A549 (cell line): Measurements from ENCODE around the gene TMEM255B.

ENCODE experiments used
- BHLHE40 ChIP-seq: IDR thresholded peaks from 2 replicates; pipeline ENCODE4 v1.6.1; 2012; ENCODE audit warnings: low read depth, low read length, inconsistent platforms
- CBX8 ChIP-seq: fragments of 200-600 bp; sonication (generic); IDR thresholded peaks from 2 replicates; pipeline ENCODE4 v1.6.1; 2016
- EP300 ChIP-seq, 2 experiments: fragments of >200 bp; sonication (Bioruptor Twin); formaldehyde crosslinking; IDR thresholded peaks; 2 replicates in 1 of 2; 3 replicates in 1 of 2; pipeline ENCODE4 v1.6.1; 2016 to 2017
- MAFK ChIP-seq: fragments of 450-650 bp; IDR thresholded peaks from 2 replicates; pipeline ENCODE4 v1.6.1; 2014; ENCODE audit not compliant: partially characterized antibody
- NFE2L2 ChIP-seq: fragments of 150-350 bp; conservative IDR thresholded peaks from 2 replicates; pipeline ENCODE4 v1.6.1; 2014; ENCODE audit warnings: low read length
- NR3C1 ChIP-seq: fragments of >200 bp; sonication (Bioruptor Twin); formaldehyde crosslinking; IDR thresholded peaks from 3 replicates; pipeline ENCODE4 v1.6.1; 2017
- PHF8 ChIP-seq: fragments of 200-600 bp; sonication (generic); IDR thresholded peaks from 2 replicates; pipeline ENCODE4 v1.6.1; 2016; ENCODE audit warnings: low read depth, mild to moderate bottlenecking, antibody characterized with exemption, moderate library complexity, borderline replicate concordance
- POLR2A ChIP-seq: IDR thresholded peaks from 2 replicates; pipeline ENCODE4 v1.6.1; 2012; ENCODE audit warnings: mild to moderate bottlenecking, low read length
- RAD21 ChIP-seq, 2 experiments: fragments of >200 bp in 1 of 2; sonication (Bioruptor Twin) in 1 of 2; formaldehyde crosslinking in 1 of 2; IDR thresholded peaks in 1 of 2; conservative IDR thresholded peaks in 1 of 2; 2 replicates in 1 of 2; 3 replicates in 1 of 2; pipeline ENCODE4 v1.6.1; 2012 to 2018; ENCODE audit warnings: inconsistent platforms in 1 of 2
- RCOR1 ChIP-seq: fragments of 150-350 bp; IDR thresholded peaks from 2 replicates; pipeline ENCODE4 v1.6.1; 2014; ENCODE audit warnings: antibody characterized with exemption, low read length, low read depth
- RFX5 ChIP-seq: fragments of 450-650 bp; IDR thresholded peaks from 2 replicates; pipeline ENCODE4 v1.7.1; 2014; ENCODE audit warnings: antibody characterized with exemption, mild to moderate bottlenecking, moderate library complexity
- ZSCAN20 ChIP-seq: fragments of 250-450 bp; sonication (Bioruptor Pico); IDR thresholded peaks from 2 replicates; pipeline ENCODE4 v1.8.0; 2022; ENCODE audit warnings: mild to moderate bottlenecking, moderate library complexity
- TF ChIP-seq, protein P1 (sequence below): fragments of >200 bp; sonication (Bioruptor Twin); formaldehyde crosslinking; IDR thresholded peaks from 3 replicates; pipeline ENCODE4 v1.5.1; 2016
- TF ChIP-seq, protein P2 (sequence below): fragments of 450-650 bp; IDR thresholded peaks from 2 replicates; pipeline ENCODE4 v1.6.1; 2014; ENCODE audit warnings: antibody characterized with exemption

DNA sequence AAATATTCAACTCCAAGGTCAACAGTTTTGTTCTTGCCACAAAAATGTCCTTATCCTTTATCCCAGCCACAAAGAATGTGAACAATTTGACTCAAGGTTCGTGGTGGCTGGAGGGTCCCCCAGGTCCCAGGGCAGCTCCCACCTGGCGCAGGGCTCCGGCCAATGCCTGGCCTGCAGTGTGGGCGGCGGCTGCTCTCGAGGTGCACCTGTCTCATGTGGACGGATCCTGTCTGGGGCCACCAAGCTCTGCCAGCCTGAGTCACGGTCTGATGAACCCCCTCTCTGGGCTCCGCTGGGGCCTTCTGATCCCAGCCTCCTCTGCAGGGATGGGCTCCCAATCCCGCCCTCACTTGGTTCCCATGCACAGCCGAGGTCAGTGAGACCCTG lies 55.4 kb downstream of the TMEM255B start:
- TF ChIP-seq NR3C1, result no peak
- TF ChIP-seq, protein P1, sequence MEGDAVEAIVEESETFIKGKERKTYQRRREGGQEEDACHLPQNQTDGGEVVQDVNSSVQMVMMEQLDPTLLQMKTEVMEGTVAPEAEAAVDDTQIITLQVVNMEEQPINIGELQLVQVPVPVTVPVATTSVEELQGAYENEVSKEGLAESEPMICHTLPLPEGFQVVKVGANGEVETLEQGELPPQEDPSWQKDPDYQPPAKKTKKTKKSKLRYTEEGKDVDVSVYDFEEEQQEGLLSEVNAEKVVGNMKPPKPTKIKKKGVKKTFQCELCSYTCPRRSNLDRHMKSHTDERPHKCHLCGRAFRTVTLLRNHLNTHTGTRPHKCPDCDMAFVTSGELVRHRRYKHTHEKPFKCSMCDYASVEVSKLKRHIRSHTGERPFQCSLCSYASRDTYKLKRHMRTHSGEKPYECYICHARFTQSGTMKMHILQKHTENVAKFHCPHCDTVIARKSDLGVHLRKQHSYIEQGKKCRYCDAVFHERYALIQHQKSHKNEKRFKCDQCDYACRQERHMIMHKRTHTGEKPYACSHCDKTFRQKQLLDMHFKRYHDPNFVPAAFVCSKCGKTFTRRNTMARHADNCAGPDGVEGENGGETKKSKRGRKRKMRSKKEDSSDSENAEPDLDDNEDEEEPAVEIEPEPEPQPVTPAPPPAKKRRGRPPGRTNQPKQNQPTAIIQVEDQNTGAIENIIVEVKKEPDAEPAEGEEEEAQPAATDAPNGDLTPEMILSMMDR, result no peak
- no peak for TF ChIP-seq EP300 (IDR thresholded peaks at IDR 0.05)
- no peak for TF ChIP-seq BHLHE40
- TF ChIP-seq MAFK, result no peak
- TF ChIP-seq RAD21 (conservative IDR thresholded peaks at IDR 0.05 in 1 of 2, IDR thresholded peaks at IDR 0.05 in 1 of 2), result no peak
- no peak for TF ChIP-seq PHF8
- TF ChIP-seq POLR2A, result no peak
- no peak for TF ChIP-seq NFE2L2
- TF ChIP-seq RFX5, result no peak
- TF ChIP-seq ZSCAN20, result no peak
- TF ChIP-seq CBX8, result no peak
- TF ChIP-seq, protein P2, sequence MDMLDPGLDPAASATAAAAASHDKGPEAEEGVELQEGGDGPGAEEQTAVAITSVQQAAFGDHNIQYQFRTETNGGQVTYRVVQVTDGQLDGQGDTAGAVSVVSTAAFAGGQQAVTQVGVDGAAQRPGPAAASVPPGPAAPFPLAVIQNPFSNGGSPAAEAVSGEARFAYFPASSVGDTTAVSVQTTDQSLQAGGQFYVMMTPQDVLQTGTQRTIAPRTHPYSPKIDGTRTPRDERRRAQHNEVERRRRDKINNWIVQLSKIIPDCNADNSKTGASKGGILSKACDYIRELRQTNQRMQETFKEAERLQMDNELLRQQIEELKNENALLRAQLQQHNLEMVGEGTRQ, result no peak
- no peak for TF ChIP-seq RCOR1
